Frontal cortex (tissue), 4 donors: Measurements from ENCODE around the gene PRKN. TPM values are rescaled to one million over a fixed set of nuclear protein-coding genes. Genes with fewer than 3 reads are reported as not detected.
"Not testable (repeated sequence)": the region's sequence is repeated elsewhere in the genome, so short reads cannot be mapped to it uniquely, and the experiment has no call there.

ENCODE experiments used
- DNase-seq, 2 donors: peaks; one replicate each; pipeline ENCODE4 v3.0.0; 2012; ENCODE audit warnings: low spot score in 2 of 2
- FAIRE-seq: peaks from 2 replicates; lab custom pipeline; 2012; peaks lifted over from hg19 to GRCh38; lab: Jason Lieb, UNC
- total RNA-seq: library from RNA; depleted of rRNA; stranded (reverse); fragments of >200 nt; gene quantifications from one replicate; pipeline ENCODE4 v1.2.3, GENCODE V29; 2014
- donor health status: control.
- donor health status: control.
- donor health status: control.

PRKN gene
- total RNA-seq, 1 donor from 2014 or later: 6.1 TPM

DNA sequence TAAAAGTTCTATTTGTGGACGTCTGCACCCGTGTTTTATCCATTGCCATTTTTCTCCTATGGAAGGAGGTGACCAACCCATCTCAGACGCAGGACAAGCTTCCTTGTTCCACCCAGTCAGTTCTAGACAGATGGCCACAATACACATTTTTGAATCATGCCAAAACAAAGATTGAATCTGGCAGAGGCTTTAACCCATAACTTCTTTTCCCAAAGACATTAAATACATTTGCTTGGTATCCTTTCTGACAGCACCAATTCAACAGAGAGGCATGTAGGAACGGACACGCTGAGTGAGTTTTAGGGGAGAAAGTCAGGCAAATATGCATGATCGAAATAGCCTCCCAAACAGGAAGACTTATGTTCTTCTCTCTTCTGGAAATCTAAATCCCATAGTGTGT is 901.1 kb downstream of the PRKN start:
- no peak for DNase-seq
- FAIRE-seq: no peak

DNA sequence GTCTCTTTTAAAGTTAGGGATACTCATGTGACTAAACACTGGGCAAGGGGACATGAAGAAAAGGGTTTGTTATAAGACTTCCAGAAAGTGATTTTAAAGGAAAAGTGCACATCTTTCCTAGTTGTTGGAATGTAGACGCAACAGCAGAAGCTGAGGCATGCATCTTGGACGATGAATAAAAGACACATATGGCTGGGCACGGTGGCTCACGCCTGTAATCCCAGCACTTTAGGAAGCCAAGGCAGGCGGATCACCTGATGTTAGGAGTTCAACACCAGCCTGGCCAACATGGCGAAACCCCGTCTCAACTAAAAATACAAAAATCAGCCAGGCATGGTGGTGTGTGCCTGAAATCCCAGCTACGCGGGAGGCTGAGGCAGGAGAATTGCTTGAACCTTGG is 905.4 kb downstream of the PRKN start:
- FAIRE-seq, DNase-seq: not testable (repeated sequence)

DNA sequence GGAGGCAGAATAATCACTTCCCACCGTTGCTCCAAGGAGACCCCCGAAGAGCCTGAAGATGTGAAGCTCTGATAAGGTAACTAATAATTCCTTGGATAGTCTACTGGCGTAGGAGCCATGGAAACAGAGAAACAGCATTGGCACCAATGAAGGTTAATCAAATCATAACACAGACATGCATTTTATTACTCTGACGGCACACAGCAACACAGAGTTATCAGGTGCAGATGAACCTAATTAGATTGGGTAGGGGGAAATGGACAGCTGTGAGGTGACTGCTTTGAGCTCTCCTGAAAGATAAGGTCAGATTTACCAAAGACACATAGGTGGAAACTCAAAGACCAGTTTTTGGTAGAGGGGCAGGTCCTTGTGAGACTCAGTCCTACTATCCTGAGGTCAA is 909.7 kb downstream of the PRKN start:
- FAIRE-seq (no peak), DNase-seq (no peak)

DNA sequence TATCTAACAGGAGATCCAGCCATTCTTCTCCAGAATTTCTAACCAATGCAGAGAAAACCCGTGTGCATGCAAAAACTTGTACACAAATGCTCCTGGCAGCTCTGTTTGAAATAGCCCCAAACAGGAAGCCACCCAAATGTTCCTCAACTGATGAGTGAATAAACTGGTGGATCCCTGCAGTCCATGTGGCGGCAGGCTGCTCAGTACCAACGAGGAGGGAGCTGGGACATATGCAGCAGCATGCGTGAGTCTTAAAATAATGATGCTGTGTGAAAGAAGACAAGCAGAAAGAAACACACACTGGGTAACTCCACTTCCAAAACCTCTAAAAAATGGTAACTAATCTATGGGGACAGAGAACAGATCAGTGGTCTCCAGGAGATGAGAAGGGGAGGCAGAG is 911.6 kb downstream of the PRKN start:
- DNase-seq (no peak), FAIRE-seq (no peak)

DNA sequence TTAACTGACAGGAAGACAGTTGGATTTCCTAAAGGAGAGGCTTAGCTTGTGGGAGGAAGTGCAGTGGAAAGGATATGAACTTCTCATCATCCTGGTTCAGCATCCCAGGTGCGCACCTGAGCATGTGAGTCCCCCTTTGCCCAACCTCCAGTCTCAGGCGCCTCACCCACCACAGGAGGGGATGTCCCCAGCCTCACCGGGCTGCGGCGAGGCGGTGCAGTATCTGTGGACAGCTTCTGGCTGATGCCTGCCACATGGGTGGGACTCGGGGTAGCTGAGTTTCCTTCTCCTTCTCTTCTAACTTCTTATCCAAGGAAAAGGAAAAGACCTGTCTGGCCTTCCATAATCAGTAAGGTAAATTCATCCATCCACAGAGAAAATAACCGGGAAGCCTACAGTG is 914.4 kb downstream of the PRKN start:
- DNase-seq (no peak), FAIRE-seq (no peak)

DNA sequence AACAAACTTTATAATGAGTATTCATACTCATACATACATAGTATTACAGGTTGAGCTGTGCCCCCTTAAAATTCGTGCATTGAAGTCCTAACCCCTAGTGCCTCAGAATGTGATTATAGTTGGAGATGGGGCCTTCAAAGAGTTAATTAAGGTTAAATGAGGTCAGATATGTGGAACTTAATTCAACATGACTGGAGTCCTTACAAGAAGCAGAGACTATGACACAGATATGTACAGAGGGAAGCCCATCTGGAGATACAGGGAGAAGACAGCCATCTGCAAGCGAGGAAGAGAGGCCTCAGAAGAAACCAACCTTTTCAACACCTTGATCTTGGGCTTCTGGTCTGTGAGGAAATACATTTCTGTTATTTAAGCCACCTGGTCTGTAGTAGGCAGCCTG is 917.6 kb downstream of the PRKN start:
- FAIRE-seq: no peak

DNA sequence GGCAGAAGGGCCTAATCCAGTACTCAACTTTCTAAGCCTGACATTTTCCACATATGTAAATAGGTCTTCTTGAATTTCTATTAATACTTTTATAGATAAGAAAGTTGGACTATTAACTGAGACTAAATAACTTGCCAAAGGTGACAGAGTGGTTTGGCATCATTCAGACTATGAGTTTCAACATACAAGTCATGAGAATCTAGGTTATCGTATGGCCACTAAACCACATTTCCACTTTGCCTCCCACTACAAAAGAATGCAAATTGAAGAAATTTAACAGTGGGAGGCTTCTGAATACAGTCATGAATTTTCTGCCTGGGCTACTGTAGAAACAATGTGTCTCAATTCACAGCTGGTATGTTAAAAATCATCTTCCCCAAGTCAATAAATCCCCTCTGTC is 922.7 kb downstream of the PRKN start:
- no peak for FAIRE-seq
- no peak for DNase-seq

More for the DNA sequence above, 917.6 kb downstream of the PRKN start:
- DNase-seq: no peak

DNA sequence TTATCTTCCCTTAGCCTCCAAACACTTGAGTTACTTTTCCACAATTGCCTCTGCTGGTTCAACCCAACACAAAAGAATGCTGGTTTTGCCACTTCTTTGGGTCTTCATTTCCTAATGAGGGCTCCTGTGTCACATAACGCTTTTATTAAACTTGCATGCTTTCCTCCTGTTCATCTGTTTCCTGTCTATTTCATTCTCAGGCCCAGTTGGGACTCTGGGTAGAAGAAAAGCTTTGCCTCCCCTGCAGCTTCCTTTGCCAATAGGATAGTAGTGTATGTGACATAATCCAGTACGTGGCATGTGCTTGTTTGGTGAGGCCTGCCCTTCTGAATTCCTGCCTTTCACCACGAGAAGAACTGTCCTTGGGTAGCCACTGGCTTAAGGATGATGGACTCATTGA is 924.4 kb downstream of the PRKN start:
- FAIRE-seq (no peak), DNase-seq (no peak)

DNA sequence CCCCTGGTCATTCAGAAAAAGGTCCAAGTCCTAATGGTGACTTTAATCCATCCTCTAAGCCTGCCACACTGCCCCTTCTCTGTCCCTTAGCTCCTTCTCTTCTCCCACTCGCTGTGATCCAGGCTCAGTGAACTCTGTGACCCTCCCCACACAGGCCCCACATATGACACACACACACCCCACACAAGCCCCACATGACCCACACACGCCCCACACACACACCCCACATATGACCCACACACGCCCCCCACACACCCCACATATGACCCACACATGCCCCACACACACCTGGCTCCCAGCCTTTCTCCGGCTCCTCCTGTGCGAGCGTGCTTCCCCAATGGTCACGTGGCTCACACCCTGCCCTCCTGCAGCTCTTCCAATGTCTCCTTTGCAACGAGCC is 925.3 kb downstream of the PRKN start:
- FAIRE-seq: no peak
- DNase-seq: no peak

DNA sequence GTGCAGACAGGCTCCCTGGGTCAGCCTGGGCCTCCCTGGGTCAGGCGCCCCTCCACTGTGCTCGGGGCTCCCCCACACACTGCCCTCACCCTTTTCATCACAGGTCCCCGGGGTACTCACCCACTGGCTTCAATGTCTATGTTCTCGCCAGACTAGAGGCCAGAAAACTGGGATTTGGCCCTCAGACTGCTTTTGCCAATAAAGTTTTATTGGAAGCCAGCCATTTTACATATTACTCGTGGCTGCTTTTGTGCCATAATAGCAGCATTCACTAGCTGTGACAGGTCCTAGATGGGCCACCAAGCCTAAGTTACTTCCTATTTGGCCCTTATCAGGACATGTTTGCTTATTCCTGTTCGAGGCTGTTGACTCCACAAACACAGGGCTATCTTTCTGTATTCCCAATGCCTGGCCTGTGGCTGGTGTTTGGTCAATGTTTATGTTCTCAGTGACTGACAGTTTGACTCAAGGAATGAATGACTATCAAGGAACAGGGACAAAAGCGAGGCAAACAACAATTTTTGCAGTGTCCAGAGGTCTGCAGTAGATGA is 928.6 kb downstream of the PRKN start:
- no peak for DNase-seq

DNA sequence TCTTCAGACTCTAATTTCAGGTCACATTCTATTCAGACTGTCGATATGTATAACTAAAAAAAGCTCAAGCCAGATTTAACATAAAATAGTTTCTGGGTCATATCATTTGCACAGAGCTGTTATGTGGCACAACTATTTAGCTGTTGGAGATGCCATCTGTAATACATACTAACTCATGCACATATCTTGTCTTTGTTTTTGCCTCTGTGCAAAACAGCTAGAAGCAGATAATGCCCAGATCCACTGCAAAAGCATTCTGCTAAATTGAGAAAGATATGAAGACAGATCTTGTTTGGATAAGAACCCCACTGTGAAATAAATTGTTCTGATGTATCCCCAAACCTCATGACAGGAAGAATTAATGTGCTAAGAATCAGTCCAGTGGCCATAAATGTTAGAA is 930.9 kb downstream of the PRKN start:
- DNase-seq (no peak), FAIRE-seq (no peak)

More for the DNA sequence above, 928.6 kb downstream of the PRKN start:
- FAIRE-seq: no peak

DNA sequence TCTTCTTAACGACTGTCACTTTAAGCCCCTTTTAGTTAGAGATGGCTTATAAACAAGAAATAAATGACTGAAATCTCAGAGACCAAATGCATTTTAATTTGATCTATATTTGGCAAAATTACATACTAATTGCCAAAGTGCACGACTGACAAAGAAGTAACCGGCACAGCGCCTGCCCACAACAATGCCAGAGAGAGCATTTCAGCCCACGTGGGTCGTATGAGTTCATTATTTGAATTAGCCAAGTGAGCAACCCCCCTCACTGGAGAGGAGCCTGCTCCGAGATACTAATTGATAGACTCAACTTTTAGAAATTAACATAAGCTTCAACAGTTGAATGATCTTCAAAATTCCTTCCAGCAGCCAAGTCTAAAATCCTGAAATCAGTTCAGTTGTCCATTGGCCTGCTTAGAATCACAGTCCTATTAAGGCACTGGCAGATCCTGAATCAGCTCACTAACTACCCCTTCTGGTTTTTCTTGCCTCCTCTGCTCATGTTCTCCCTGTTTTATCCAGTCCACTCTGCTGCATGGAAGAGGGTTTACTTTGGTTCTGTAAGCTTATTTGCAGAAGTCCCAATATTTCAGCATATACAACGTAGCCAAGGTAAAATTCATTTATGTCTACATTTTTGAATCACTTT is 934.6 kb downstream of the PRKN start:
- no peak for DNase-seq
- FAIRE-seq: no peak

DNA sequence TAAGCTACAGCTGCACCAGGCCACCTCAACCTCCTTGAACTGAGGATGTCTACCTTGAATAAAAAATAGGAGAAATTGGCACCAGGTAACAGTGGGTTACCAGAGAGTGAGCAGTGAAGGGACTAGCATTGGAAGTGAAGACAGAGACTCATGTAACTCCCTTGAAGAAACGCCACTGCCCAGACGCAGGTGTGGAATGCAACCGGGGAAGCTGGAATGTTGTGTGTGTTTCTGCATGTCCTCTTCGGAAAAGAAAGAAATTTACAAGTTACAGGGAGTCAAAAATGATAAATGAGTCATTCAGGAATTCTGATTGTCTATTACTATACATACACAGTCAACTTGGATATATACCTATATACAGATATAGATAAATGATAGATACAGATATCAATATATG is 939.0 kb downstream of the PRKN start:
- FAIRE-seq: no peak
- DNase-seq: no peak

DNA sequence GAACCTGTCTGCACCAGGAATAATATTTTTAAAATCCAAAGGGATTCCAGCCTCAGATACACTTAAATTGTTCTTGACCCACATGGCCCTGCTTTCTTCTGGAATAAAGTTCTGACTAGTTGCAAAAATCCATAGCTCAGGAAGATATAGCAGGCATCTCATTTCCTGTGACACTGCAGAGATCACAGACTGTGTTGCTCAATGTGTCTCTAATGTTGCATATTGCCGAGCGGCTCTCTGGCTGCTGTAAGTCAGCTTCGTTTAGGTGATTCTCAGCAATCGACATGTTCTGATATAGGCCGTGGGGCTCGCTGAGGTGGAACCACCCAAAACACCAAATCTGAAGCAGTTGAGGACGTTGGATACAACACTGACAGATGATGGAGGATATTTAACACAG is 955.4 kb downstream of the PRKN start:
- no peak for DNase-seq
- FAIRE-seq: no peak

DNA sequence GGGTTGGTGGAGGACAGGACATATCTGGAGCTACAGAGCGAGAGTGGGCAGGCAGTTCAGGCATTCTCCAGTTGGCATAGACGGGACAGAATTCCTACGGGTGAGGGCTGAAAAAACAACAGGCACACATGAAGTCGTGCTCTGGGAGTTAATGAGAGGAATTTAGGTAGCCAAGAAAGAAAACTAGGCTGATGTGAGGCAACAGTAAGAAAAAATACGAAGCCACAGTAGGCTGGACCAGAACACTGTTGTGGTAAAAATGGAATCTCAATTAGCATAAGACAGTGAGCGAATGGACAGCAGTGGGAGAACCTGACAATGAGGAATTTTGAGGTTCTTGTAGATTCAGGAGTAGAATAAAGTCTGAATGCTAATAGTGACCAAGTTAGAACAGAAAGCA is 965.6 kb downstream of the PRKN start:
- FAIRE-seq (no peak), DNase-seq (no peak)

DNA sequence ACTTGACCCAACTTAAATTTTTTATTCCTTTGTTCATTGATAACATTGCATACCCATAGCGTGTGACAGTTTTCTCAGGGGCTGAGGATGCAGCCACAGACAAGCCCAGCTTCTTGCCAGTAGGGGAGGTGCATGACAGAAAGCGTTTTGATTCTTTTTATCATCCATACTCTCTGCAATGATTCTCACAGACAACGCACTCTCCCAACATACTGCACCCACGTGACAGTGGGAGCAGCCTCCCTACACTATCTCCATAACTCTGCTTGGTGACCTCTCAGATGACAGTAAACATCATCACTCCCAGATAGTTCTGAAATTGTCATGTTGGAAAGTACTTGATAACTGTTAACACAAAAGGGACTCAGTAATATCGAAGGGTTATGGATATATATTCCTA is 972.5 kb downstream of the PRKN start:
- FAIRE-seq (no peak), DNase-seq (no peak)

DNA sequence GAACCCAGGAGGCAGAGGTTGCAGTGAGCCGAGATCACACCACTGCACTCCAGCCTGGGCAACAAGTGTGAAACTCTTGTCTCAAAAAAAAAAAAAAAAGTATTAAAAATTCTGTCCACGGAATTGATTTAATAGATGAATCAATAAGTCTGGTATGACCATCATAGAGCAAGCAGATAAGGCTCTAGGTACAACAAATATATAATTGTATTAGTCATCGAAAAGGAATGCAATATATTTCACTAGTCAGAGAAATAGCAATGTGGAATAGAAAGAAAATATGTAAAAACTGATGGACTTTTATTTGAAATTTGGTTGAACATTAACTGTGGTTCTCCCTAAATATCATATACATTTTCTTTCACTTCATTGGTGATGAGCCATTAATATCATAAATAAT is 976.9 kb downstream of the PRKN start:
- DNase-seq (no peak), FAIRE-seq (no peak)

DNA sequence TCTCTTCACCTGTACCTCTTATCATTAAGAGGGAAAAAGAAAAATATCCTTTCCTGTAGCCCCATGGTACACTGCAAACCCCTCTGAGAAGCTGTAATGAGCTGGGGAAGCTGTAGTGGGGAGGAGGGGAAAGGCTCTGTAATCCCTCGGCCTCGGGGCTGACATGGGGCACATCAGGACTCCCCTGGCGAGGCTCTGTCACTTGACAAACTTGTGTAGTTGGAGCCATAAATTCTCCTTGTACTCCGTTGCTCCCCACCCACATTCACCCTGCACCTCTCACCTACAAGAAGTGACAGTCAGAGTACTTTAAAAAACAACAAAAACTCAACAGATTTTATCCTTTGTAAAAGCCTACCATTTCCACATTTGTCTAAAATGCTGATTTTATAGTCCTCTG is 978.0 kb downstream of the PRKN start:
- FAIRE-seq: no peak
- DNase-seq: no peak

DNA sequence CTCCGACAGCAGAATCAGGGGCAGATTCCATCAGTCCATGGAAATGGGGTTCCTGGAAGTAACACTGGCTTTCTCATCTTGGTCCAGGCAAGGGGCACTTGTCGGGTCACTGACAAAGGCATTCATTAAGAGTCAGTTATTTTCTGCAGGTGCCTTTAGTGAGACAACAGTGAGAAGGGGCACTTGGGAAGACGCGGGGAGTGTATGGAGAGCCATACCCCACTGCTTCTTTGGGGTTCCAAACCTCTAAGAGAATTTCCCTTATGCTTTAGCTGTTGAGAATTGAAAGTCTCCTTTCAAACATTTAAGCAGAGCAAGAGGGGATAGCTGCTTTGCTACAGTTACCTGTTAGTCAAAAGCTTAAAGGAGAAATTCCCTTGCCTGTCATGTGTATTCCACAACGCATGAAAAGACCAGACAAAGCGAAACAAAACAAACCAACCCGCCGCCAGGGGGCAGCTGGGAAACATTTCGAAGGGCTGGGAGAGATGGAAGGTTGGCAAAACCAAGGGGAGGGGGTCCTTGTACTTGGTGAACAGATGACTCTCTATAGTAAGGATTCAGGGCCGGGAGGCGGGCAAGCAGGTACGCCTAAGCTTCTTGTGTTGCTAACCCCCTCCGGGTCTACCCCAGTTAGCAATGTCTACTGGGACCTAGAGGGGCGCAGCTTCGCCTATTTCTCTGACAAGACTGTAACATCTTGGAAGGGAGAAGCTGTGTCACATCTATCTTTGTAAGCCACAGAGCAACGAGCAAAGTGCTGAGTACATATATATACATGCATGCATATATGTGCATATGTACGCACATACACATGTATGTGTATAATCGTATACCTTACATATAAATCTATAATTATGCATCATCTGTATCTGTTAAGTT is 978.8 kb downstream of the PRKN start:
- no peak for DNase-seq
- no peak for FAIRE-seq

DNA sequence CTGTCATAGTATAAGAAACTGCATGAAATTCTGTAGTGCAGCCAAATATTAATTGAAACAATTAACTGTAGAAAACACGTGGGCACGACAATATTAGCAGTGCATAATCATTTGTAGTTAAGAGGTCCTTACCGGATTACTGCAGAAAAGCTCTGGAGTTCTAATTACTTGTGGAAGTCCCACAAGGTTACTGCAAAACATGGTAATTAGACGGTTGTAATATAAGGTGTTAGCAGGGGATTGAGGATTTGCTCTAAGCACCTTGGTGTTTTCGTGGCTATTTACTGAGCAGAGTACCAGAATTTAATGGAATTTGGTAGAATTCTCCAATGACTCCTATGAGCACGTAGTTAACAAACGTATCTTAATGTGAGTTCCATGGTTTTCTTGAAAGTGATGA is 980.1 kb downstream of the PRKN start:
- FAIRE-seq (no peak), DNase-seq (no peak)

DNA sequence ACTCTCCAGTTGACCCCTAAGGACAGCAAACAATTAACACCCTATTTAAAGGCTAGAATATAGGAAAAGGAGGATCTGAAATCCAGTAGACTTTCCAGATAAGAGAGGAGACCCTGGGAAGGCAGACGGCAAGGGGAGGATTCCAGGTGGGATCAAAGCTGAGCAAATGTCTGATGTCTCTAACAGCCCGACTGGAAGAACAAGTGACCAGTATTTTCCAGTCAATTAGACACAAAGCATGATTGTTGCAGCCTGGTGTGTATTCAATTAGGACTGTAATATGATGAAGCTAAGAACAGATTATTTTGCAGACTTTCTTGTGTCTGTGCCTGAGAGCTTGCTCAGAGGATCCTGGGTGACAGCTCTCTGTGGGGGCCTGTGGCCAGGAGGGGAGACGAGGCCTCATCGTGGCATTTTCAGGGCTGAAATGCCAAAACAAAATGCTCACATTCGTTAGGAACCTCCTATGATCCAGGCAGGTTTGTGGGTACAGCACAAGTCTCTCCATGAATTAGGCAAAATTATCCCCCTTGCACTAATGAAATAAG is 981.9 kb downstream of the PRKN start:
- FAIRE-seq (no peak), DNase-seq (no peak)
